Colonic mucosa (tissue), 4 donors: ENCODE results near the gene MAPK11. TPM values are rescaled to one million over a fixed set of nuclear protein-coding genes. Genes with fewer than 3 reads are reported as not detected.
A peak's percentile ranks its signal among the peaks of the same experiment; 100 is the strongest.

Experiments used
- DNase-seq: peaks from one replicate; pipeline ENCODE4 v3.0.0-alpha.2; 2020
- H3K27ac ChIP-seq: fragments of 200-600 bp; one replicate; pipeline ENCODE4 v1.8.0; 2021
- H3K27me3 ChIP-seq: fragments of 200-600 bp; one replicate; pipeline ENCODE4 v1.8.0; 2021
- H3K36me3 ChIP-seq: fragments of 200-600 bp; one replicate; pipeline ENCODE4 v1.8.0; 2021
- H3K4me1 ChIP-seq: fragments of 200-600 bp; one replicate; pipeline ENCODE4 v1.8.0; 2021; ENCODE audit warnings: mild to moderate bottlenecking
- H3K4me3 ChIP-seq: fragments of 200-600 bp; one replicate; pipeline ENCODE4 v1.8.0; 2021
- H3K9ac ChIP-seq, 2 donors: one replicate each; pipeline ENCODE4 v1.7.0; 2013; ENCODE audit warnings: control low read depth in 2 of 2, low read depth in 2 of 2, low read length in 2 of 2
- H3K9me3 ChIP-seq: fragments of 200-600 bp; one replicate; pipeline ENCODE4 v1.8.0; 2021
- intact Hi-C: fragments of 100-400 bp; cut with DNase I; formaldehyde crosslinking; loops from one replicate; pipeline ENCODE4 v1.14.1; 2022
- total RNA-seq, 2 donors: library from RNA; stranded (reverse); fragmentation: NEBNext Ultra II Directional in 1 of 2; extraction: Animal tissue kit (Norgen Biotek cat#: 25700) in 1 of 2; gene quantifications; one replicate each; pipeline ENCODE4 v1.2.1, GENCODE V29; 2021
- TF ChIP-seq, protein P1 (sequence below): fragments of 200-600 bp; IDR thresholded peaks from one replicate; pipeline ENCODE4 v1.8.0; 2022; ENCODE audit warnings: antibody characterized with exemption, mild to moderate bottlenecking
- donor health status: healthy.
- donor health status: DM: no; HTN: no; CAD: no.
- donor health status: DM: no; HTN: no; CAD: no.

Gene MAPK11
- total RNA-seq, 2 donors from 2014 or later: 1.3 to 1.9 TPM

DNA sequence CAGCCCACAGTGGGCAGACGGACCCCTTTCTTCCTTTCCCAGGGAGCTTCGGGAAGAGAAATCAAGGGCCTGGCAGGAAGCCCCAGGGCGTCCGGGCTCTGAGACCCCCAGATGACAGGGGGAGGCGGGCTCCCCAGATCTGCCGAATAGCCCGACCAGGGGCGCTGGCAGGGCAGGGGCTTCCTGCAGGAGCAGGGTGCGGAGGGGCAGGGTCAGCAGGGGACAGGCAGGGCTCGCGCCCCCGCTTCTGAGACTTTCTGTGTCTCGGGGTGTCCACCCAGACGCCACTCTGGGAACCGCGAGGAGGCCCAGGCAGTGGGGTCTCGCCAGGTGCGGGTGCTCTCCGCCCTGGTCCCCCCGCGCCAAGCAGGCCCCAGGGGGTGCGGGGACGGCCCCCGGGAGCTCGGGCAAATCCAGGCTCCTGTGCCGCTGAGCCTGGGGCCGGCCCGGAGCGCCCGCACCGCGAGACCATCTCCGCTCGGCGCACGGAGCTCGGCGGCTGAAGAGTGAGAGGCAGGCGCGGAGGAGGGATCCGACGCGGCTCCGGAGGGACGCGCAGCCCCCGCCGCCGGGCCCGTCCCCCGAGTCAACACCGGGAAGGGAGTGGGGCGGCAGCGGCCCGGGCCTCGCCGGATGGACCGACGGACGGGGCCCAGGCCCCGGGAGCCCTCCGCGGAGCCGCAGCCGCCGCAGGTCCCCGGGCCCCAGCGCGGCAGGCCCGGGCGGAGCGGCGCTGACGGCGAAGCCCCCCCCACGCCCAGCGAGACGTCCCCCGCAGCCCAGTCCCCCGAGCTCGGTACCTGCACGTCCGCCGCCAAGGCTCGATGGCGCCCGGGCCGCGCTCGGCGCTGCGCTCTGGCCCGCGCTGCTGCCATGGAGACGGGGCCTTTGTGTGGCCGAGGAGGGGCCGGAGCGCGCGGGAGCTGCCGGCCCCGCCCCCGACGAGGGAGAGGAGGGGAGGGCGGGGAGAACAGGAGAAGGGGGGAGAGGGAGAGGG is 36.9 kb upstream of the MAPK11 start, which contains the start of gene PLXNB2:
TSS of gene PLXNB2 (minus strand) at position 894 of the 997 bp plus-strand sequence. CDS start 17,062 bp downstream, outside the sequence.
- Histone ChIP-seq H3K4me1 (peaks cover 36% of the 10 kb centered on the region), H3K9ac (peak within 1 kb of the TSS; percentile 90 to 96), H3K27me3 (no peaks in the 10 kb centered on the region), H3K27ac (peak within 1 kb of the TSS; percentile 93), H3K4me3 (peak within 1 kb of the TSS; percentile 91), H3K9me3 (no peaks in the 10 kb centered on the region), H3K36me3 (no peaks in the 10 kb centered on the region)
- peak; percentile 83 for DNase-seq
- intact Hi-C loops: no loop called here
- TF ChIP-seq, protein P1, sequence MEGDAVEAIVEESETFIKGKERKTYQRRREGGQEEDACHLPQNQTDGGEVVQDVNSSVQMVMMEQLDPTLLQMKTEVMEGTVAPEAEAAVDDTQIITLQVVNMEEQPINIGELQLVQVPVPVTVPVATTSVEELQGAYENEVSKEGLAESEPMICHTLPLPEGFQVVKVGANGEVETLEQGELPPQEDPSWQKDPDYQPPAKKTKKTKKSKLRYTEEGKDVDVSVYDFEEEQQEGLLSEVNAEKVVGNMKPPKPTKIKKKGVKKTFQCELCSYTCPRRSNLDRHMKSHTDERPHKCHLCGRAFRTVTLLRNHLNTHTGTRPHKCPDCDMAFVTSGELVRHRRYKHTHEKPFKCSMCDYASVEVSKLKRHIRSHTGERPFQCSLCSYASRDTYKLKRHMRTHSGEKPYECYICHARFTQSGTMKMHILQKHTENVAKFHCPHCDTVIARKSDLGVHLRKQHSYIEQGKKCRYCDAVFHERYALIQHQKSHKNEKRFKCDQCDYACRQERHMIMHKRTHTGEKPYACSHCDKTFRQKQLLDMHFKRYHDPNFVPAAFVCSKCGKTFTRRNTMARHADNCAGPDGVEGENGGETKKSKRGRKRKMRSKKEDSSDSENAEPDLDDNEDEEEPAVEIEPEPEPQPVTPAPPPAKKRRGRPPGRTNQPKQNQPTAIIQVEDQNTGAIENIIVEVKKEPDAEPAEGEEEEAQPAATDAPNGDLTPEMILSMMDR: no peak

DNA sequence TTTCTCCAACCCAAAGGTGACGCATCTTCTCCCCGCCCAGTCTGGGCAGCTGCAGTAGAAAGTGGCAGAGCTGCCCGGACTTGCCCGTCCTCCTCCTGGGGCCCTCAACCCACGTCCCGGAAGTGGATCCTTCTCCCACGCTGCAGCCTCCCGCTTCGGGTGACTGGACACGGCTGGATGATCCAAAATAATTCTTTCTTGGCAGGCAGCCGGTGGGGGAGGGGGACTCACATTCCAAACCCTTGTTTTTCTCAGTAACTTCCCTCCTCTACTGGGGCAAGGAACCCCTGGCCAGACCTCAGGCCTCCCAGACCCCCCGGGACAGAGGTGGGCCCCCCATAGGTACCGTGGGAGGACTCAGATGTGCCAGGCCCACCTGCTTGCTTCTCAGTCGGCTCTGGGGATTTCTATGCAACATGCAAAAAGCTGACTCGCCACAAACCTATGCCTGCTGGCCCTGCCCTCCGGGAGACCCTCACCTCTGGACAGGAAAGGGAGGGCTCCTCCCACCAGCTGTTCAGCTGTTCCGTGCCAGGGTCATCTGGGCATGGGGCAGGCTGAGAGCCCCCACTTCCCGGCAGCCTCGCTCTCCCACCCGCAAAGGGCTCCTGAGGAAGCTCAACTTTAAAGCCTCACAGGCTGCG is 35.9 kb upstream of the MAPK11 start:
- Histone ChIP-seq H3K36me3 (no peaks in the 10 kb centered on the region), H3K9me3 (no peaks in the 10 kb centered on the region), H3K27ac (peak overlapping the region; percentile 93), H3K4me3 (peak overlapping the region; percentile 91), H3K4me1 (peaks cover 46% of the 10 kb centered on the region), H3K9ac (peak overlapping the region; percentile 90 to 96), H3K27me3 (no peaks in the 10 kb centered on the region)
- DNase-seq: peak; percentile 91
- TF ChIP-seq, protein P1: no peak
- intact Hi-C loops: no loop called here

DNA sequence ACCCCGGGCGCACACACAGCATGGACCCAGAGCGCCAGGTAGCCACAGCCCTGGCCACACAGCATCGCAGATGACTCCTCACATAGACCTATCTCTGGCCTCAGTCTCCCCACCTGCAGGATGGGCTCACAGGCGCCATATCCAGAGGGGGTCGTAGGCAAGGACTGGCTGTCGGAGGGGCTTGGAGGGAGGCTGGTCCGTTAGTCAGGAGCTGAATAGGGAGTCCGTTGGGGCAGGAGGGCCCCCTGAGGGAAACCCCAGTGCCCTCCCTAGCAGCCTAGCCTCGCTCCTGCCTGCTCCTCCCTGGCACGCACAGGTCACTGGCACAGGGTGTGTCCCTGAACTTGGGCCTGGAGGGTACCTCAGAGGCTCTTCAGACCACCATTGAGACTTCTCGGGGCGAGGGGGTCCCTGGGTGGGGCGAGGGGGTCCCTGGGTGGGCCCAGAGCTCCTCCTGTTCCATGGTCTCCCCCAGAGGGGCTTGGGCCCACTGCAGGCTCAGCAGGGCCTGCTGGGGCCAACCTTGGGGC is 35.3 kb upstream of the MAPK11 start:
- Histone ChIP-seq H3K9me3 (no peaks in the 10 kb centered on the region), H3K36me3 (no peaks in the 10 kb centered on the region), H3K27ac (peak overlapping the region; percentile 93), H3K4me3 (peak overlapping the region; percentile 91), H3K4me1 (peaks cover 52% of the 10 kb centered on the region), H3K27me3 (no peaks in the 10 kb centered on the region), H3K9ac (peak overlapping the region; percentile 90 to 96)
- TF ChIP-seq, protein P1: no peak
- intact Hi-C loops: no loop called here
- peak; percentile 77 for DNase-seq

DNA sequence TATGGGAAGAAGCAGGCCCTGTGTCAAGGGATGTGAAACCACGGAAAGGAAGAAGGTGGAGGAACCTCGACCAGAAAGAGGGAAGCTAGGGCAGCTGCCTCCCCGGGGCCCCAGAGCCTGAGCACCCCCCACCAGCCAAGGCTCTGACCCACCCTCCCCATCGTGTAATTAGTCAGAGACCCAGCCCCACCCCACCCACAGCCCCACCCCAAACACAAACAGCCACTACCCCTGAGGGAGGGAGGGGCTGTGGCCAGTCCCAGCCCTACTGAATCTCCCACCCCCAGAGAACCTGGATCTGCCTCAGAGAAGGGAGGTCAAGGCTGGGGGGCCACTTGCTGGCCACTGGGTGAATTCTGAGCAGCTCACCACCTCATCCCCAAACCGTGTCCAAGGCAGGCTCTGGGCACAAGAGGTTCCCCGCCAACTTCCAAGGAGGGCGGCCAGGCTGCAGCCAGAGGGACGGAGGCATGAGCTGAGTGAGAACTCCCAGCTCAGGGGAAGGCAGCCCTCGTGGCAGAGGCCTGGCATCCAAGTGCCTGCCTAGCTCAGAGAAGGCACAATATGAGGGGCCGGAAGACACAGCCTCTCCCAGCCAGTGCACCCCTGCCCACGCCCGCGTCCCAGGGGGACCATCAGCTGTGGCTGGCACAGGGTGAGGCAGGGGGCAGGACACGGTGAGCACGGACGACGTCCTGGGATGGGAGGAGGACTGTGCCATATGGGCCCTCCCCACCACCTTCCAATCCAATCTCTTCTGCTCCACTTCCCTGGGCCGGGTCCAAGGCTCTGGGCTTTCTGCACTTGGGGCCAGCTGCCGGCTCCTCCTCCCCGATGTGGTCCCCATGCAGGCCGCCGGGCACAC is 34.6 kb upstream of the MAPK11 start:
- Histone ChIP-seq H3K9me3 (no peaks in the 10 kb centered on the region), H3K4me3 (peak overlapping the region; percentile 91), H3K27ac (peak overlapping the region; percentile 93), H3K9ac (peak overlapping the region; percentile 90 to 96), H3K27me3 (no peaks in the 10 kb centered on the region), H3K36me3 (no peaks in the 10 kb centered on the region), H3K4me1 (peaks cover 59% of the 10 kb centered on the region)
- peak; percentile 77 for DNase-seq
- intact Hi-C loops: no loop called here
- TF ChIP-seq, protein P1: no peak
